Stimulated activated CD4-positive, alpha-beta T cell treated with anti-CD3 and anti-CD28 coated beads, Interleukin-1b, Interleukin-23, amount 100 ng/mL, for 4 hours (primary cell): ENCODE data around the gene IL1RL2.
A peak's percentile ranks its signal among the peaks of the same experiment; 100 is the strongest.

Experiments used
- DNase-seq, 2 donors: peaks; one replicate each; pipeline ENCODE4 v3.0.0-alpha.2; 2020; ENCODE audit warnings: low read depth in 2 of 2

The IL1RL2 gene

GRCh38 chr2:102238778-102239177 is 52.0 kb downstream of the IL1RL2 start:
- DNase-seq, result no peak

GRCh38 chr2:102239344-102239743 is 52.5 kb downstream of the IL1RL2 start:
- no peak for DNase-seq

- DNase-seq, result peak; percentile 89
These were observed 54.0 kb downstream of the IL1RL2 start for GRCh38 chr2:102240640-102241370.

GRCh38 chr2:102241616-102242305 is 54.9 kb downstream of the IL1RL2 start:
- DNase-seq, result no peak

- DNase-seq, result no peak
These were observed 58.7 kb downstream of the IL1RL2 start for GRCh38 chr2:102245266-102246151.

GRCh38 chr2:102250278-102250821 is 63.5 kb downstream of the IL1RL2 start:
- no peak for DNase-seq

GRCh38 chr2:102251042-102251848 is 64.4 kb downstream of the IL1RL2 start:
- DNase-seq, result peak; percentile 60 to 66

GRCh38 chr2:102251849-102252203 is 65.0 kb downstream of the IL1RL2 start:
- DNase-seq, result no peak

- no peak for DNase-seq
These were observed 65.4 kb downstream of the IL1RL2 start for GRCh38 chr2:102252236-102252635.

- no peak for DNase-seq
These were observed 66.4 kb downstream of the IL1RL2 start for GRCh38 chr2:102253140-102253752.

- DNase-seq, result no peak
These were observed 66.9 kb downstream of the IL1RL2 start for GRCh38 chr2:102253753-102254150.

GRCh38 chr2:102256276-102256675 is 69.5 kb downstream of the IL1RL2 start:
- DNase-seq, result no peak

GRCh38 chr2:102256874-102257462 is 70.1 kb downstream of the IL1RL2 start:
- DNase-seq, result no peak

- DNase-seq, result no peak
These were observed 71.2 kb downstream of the IL1RL2 start for GRCh38 chr2:102258025-102258385.

GRCh38 chr2:102258386-102259074 is 71.7 kb downstream of the IL1RL2 start:
- no peak for DNase-seq

- no peak for DNase-seq
These were observed 74.8 kb downstream of the IL1RL2 start for GRCh38 chr2:102261467-102262135.

GRCh38 chr2:102262216-102263129 is 75.7 kb downstream of the IL1RL2 start:
- DNase-seq, result no peak

GRCh38 chr2:102264952-102265351 is 78.1 kb downstream of the IL1RL2 start:
- no peak for DNase-seq
